Measurements from ENCODE around the gene MORC3. TPM values are rescaled to one million over a fixed set of nuclear protein-coding genes. Genes with fewer than 3 reads are reported as not detected.

MORC3 gene
- total RNA-seq, 1 experiment from 2014 or later = 13.8 TPM

DNA sequence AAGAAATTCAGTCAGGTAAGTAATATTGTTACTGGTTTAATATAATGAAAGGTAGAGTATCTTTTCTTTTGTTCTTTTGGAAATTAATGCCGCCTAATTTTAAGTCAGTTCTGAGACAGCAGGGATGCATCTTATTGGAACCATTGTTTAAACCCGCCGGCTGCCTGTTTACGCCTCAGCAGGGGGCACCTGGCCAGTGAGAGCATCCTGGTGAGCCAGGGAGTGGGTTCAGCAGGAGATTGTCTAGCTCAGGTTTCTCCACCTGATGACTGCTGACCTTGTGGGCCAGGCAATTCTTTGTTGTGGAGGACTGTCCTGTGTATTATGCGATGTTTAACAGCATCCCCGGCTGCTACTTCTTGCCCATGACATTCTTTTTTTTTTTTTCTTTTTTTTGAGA is 95.4 kb downstream of the MORC3 start:
- peaks cover 4% of the 10 kb centered on the region; the same call in 1 of the 2 replicates for H3K36me3 ChIP-seq (ENCODE audit: insufficient read depth, low read length)
- H3K4me1 ChIP-seq (ENCODE audit: low read length) = no peaks in the 10 kb centered on the region
- no peak overlapping the region for H3K27ac ChIP-seq (ENCODE audit: low read length)
- no peak overlapping the region for H3K4me3 ChIP-seq (ENCODE audit: low read length)
- H3K4me2 ChIP-seq (ENCODE audit: low read depth, low read length, poor library complexity, severe bottlenecking) = no peak overlapping the region
- no peaks in the 10 kb centered on the region for H3K9me3 ChIP-seq (ENCODE audit: low read length)
- no peaks in the 10 kb centered on the region for H3K27me3 ChIP-seq (ENCODE audit: low read length)
- H2AFZ ChIP-seq (ENCODE audit: low read length) = no peak overlapping the region
- no peaks in the 10 kb centered on the region for H3K9me2 ChIP-seq (replicated peaks; ENCODE audit: insufficient read depth, low read length)
- no peaks in the 10 kb centered on the region for H4K20me1 ChIP-seq (ENCODE audit: insufficient read depth, low read depth, low read length)
- H3K79me2 ChIP-seq (ENCODE audit: low read length) = no peaks in the 10 kb centered on the region
- H3K9ac ChIP-seq (ENCODE audit: low read length) = no peak overlapping the region
- DNase-seq = no peak

DNA sequence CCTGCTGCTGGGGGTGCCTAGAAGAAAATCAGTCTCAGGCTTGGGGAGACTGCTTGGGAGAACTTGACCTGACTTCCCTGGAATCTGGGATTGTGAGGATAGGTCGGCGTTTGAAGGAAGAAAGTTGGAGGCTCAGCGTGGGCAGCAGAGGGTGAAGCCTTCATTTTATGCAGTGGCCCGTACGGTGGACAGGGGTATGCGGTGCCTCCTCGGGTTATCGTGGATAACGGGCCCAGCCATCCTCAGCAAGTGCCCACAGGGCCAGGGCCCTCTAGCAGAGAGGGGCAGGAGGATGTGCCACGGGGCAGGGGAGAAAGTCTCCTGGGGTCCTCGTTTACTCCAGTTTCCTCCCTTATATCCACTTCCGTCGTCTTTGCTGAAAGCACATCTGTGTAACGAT is 99.2 kb downstream of the MORC3 start:
- H3K9ac ChIP-seq (ENCODE audit: low read length) = no peak overlapping the region
- H3K27me3 ChIP-seq (ENCODE audit: low read length) = no peaks in the 10 kb centered on the region
- H3K9me3 ChIP-seq (ENCODE audit: low read length) = no peaks in the 10 kb centered on the region
- H3K27ac ChIP-seq (ENCODE audit: low read length) = no peak overlapping the region
- H3K36me3 ChIP-seq (ENCODE audit: insufficient read depth, low read length) = peaks cover 3% of the 10 kb centered on the region; the same call in 1 of the 2 replicates
- no peak overlapping the region for H2AFZ ChIP-seq (ENCODE audit: low read length)
- H3K4me3 ChIP-seq (ENCODE audit: low read length) = no peak overlapping the region
- no peaks in the 10 kb centered on the region for H4K20me1 ChIP-seq (ENCODE audit: insufficient read depth, low read depth, low read length)
- no peaks in the 10 kb centered on the region for H3K79me2 ChIP-seq (ENCODE audit: low read length)
- H3K4me2 ChIP-seq (ENCODE audit: low read depth, low read length, poor library complexity, severe bottlenecking) = no peak overlapping the region
- no peaks in the 10 kb centered on the region for H3K4me1 ChIP-seq (ENCODE audit: low read length)
- H3K9me2 ChIP-seq (replicated peaks; ENCODE audit: insufficient read depth, low read length) = no peaks in the 10 kb centered on the region
- DNase-seq = no peak

DNA sequence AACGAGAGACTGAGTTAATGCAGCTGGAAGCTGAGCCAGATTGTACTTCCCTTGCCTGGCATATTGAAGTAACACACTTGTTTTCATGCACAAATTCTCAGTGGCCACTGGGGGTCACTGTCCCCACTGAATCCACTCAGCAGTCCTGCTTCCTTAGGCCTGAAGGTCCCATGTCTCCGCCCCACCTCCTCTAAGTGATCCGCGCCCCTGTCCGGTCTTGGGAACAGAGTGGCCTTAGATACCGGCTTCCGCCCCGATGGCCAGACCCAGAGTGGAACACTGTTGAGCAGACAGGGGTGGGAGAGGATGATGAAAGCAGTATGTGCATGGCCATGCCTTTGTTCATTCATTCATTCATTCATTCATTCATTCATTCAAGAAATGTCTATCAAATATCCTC is 100.0 kb downstream of the MORC3 start:
- Histone ChIP-seq H3K9me2 (replicated peaks; ENCODE audit: insufficient read depth, low read length) (no peaks in the 10 kb centered on the region), H3K9ac (ENCODE audit: low read length) (no peak overlapping the region), H3K4me3 (ENCODE audit: low read length) (no peak overlapping the region), H3K27ac (ENCODE audit: low read length) (no peak overlapping the region), H3K36me3 (ENCODE audit: insufficient read depth, low read length) (peaks cover 3% of the 10 kb centered on the region; the same call in 1 of the 2 replicates), H3K79me2 (ENCODE audit: low read length) (no peaks in the 10 kb centered on the region), H2AFZ (ENCODE audit: low read length) (no peak overlapping the region), H3K4me2 (ENCODE audit: low read depth, low read length, poor library complexity, severe bottlenecking) (no peak overlapping the region), H3K27me3 (ENCODE audit: low read length) (no peaks in the 10 kb centered on the region), H3K4me1 (ENCODE audit: low read length) (no peaks in the 10 kb centered on the region), H4K20me1 (ENCODE audit: insufficient read depth, low read depth, low read length) (no peaks in the 10 kb centered on the region), H3K9me3 (ENCODE audit: low read length) (no peaks in the 10 kb centered on the region)
- peak; percentile 75 for DNase-seq

DNA sequence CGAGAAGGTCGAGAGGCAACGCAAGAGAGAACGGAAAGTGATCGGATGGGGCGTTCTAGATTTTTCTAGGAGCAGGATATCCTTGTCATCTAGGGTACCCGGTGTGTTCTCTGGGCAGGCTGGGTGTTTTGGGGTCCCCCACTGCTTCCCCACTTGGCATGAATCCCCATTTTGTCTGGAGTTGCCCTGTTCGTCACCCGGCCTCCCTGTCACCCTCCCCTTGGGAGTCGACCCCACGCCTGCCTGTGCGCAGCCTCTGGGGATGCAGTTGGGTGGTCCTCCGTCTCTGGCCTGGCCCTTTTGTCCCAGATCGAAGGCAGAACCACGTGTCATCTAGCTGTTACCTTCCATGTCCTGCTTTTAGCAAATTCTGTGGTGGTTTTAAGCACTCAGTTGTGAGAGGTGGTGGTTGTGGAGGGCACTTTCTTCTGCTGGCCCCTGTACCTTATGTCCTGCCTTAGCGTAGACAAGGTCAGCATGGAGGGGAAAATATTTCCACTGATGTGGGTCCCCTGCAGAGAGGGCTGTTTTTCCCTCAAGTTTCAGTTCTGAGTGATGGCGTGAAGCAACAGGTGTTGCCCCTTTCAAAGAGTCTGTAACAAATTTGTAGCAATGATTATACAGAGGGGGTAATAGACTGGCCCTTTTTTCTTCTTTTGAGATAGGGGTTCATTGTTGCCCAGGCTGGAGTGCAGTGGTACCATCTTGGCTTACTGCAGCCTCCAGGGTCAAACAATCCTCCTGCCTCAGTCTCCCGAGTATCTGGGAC is 100.8 kb downstream of the MORC3 start:
- Histone ChIP-seq H3K9me3 (ENCODE audit: low read length) (no peaks in the 10 kb centered on the region), H3K9ac (ENCODE audit: low read length) (no peak overlapping the region)
- no peak for DNase-seq

DNA sequence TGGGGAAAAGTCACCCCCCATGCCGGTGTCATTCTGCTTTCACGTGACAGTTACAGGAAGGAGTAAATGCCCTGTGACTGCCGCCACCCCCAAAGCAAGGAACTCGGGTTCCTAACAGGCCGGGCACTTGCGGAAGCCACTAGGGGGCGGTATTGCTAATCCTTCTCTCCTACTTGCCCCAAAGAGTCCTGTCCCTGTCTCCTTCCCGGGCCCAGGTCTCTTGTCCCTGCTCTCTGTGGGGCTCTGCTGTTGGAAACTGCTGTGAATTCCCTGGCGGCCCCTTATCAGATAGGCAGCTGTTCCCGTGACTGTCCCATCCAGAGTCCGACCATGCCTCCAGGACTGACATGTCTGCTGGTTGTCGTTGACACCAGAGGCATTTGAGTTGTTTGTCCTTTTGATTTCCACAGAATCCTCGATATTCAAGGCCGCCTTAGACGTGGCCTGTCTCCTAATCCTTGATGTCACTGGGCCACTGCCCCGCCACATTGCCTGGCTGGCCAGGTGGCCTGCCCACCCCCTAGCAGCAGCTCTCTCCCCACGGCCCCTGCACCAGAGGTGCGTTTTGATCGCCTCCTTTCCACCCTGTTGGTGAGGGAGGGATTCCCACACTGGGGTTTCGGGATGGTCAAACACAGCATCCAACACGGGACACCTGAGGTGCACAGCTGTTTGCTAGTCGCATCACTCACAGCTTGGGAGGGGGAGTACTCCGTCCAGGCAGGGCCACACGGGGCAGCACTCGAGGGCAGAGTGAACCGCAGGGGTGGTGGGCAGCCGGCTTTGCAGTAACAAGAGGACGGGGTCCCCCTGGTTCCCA is 102.5 kb downstream of the MORC3 start:
- no peaks in the 10 kb centered on the region for H4K20me1 ChIP-seq (ENCODE audit: insufficient read depth, low read depth, low read length)
- no peaks in the 10 kb centered on the region for H3K36me3 ChIP-seq (ENCODE audit: insufficient read depth, low read length)
- H3K27me3 ChIP-seq (ENCODE audit: low read length) = no peaks in the 10 kb centered on the region
- no peak overlapping the region for H3K4me2 ChIP-seq (ENCODE audit: low read depth, low read length, poor library complexity, severe bottlenecking)
- no peak overlapping the region for H3K9ac ChIP-seq (ENCODE audit: low read length)
- H2AFZ ChIP-seq (ENCODE audit: low read length) = no peak overlapping the region
- H3K4me3 ChIP-seq (ENCODE audit: low read length) = no peak overlapping the region
- H3K9me3 ChIP-seq (ENCODE audit: low read length) = no peaks in the 10 kb centered on the region
- H3K9me2 ChIP-seq (replicated peaks; ENCODE audit: insufficient read depth, low read length) = no peaks in the 10 kb centered on the region
- H3K4me1 ChIP-seq (ENCODE audit: low read length) = no peaks in the 10 kb centered on the region
- H3K27ac ChIP-seq (ENCODE audit: low read length) = no peak overlapping the region
- peak; percentile 87 for DNase-seq
- no peaks in the 10 kb centered on the region for H3K79me2 ChIP-seq (ENCODE audit: low read length)

More for the DNA sequence above, 100.8 kb downstream of the MORC3 start:
- no peaks in the 10 kb centered on the region for H4K20me1 ChIP-seq (ENCODE audit: insufficient read depth, low read depth, low read length)
- H3K27me3 ChIP-seq (ENCODE audit: low read length) = no peaks in the 10 kb centered on the region
- H3K27ac ChIP-seq (ENCODE audit: low read length) = no peak overlapping the region
- no peak overlapping the region for H2AFZ ChIP-seq (ENCODE audit: low read length)
- no peaks in the 10 kb centered on the region for H3K79me2 ChIP-seq (ENCODE audit: low read length)
- peaks cover 3% of the 10 kb centered on the region; the same call in 1 of the 2 replicates for H3K36me3 ChIP-seq (ENCODE audit: insufficient read depth, low read length)
- no peaks in the 10 kb centered on the region for H3K4me1 ChIP-seq (ENCODE audit: low read length)
- no peak overlapping the region for H3K4me3 ChIP-seq (ENCODE audit: low read length)
- no peaks in the 10 kb centered on the region for H3K9me2 ChIP-seq (replicated peaks; ENCODE audit: insufficient read depth, low read length)
- no peak overlapping the region for H3K4me2 ChIP-seq (ENCODE audit: low read depth, low read length, poor library complexity, severe bottlenecking)

DNA sequence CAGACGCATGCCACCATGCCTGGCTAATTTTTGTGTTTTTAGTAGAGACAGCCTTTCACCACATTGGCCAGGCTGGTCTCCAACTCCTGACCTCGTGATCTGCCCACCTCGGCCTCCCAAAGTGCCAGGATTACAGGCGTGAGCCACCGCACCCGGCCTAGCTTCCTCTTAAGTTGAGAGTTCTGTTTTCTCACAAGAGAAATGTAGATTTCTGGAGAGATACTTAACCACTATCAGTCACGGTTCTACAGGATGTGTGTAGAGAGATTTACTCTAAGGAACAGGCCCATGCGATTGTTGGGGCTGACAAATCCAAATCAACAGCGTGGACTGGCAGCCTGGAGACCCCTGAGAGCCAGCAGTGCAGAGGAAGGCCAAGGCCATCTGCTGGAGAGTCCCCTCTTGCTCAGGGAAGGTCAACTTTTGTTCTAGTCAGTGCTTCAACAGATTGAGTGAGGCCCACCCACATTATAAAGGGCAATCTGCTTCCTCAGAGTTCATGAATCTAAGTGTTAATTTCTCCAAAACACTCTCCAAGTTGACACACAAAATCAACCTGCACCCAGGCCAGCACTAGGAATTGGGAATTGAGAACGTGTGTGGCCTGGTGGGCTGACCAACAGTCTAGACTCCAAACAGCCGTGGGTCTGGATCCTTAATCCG is 103.9 kb downstream of the MORC3 start:
- H3K4me1 ChIP-seq (ENCODE audit: low read length) = no peaks in the 10 kb centered on the region
- no peaks in the 10 kb centered on the region for H3K9me3 ChIP-seq (ENCODE audit: low read length)
- H2AFZ ChIP-seq (ENCODE audit: low read length) = no peak overlapping the region
- no peaks in the 10 kb centered on the region for H3K27me3 ChIP-seq (ENCODE audit: low read length)
- H3K9ac ChIP-seq (ENCODE audit: low read length) = no peak overlapping the region
- no peak overlapping the region for H3K4me3 ChIP-seq (ENCODE audit: low read length)
- DNase-seq = no peak
- H3K4me2 ChIP-seq (ENCODE audit: low read depth, low read length, poor library complexity, severe bottlenecking) = no peak overlapping the region
- H4K20me1 ChIP-seq (ENCODE audit: insufficient read depth, low read depth, low read length) = no peaks in the 10 kb centered on the region
- no peak overlapping the region for H3K27ac ChIP-seq (ENCODE audit: low read length)
- no peaks in the 10 kb centered on the region for H3K36me3 ChIP-seq (ENCODE audit: insufficient read depth, low read length)
- H3K79me2 ChIP-seq (ENCODE audit: low read length) = no peaks in the 10 kb centered on the region
- no peaks in the 10 kb centered on the region for H3K9me2 ChIP-seq (replicated peaks; ENCODE audit: insufficient read depth, low read length)

DNA sequence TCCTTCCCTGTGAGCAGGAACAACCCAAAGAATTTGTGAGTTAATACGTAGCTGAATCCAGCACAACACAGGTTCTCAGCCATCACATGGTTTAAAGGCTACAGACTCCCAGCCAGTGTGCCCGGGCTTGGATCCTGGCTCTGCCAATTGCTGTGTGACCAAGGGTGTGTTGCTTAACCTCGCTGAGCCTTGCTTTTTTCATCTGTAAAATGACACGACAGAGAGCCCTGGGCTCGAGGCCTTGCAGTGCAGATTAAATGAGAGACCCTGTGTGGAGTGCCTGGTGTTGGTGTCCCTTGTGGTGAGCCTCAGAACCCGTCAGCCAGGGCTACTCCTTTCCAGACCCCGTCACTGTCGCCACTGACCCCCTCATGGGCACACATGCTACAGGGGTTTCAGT is 104.6 kb downstream of the MORC3 start:
- no peaks in the 10 kb centered on the region for H3K27me3 ChIP-seq (ENCODE audit: low read length)
- H2AFZ ChIP-seq (ENCODE audit: low read length) = no peak overlapping the region
- no peak overlapping the region for H3K4me2 ChIP-seq (ENCODE audit: low read depth, low read length, poor library complexity, severe bottlenecking)
- no peaks in the 10 kb centered on the region for H3K9me2 ChIP-seq (replicated peaks; ENCODE audit: insufficient read depth, low read length)
- H3K9ac ChIP-seq (ENCODE audit: low read length) = no peak overlapping the region
- H3K4me3 ChIP-seq (ENCODE audit: low read length) = no peak overlapping the region
- H3K36me3 ChIP-seq (ENCODE audit: insufficient read depth, low read length) = no peaks in the 10 kb centered on the region
- H3K4me1 ChIP-seq (ENCODE audit: low read length) = no peaks in the 10 kb centered on the region
- H3K9me3 ChIP-seq (ENCODE audit: low read length) = no peaks in the 10 kb centered on the region
- no peaks in the 10 kb centered on the region for H3K79me2 ChIP-seq (ENCODE audit: low read length)
- no peak for DNase-seq
- no peak overlapping the region for H3K27ac ChIP-seq (ENCODE audit: low read length)
- no peaks in the 10 kb centered on the region for H4K20me1 ChIP-seq (ENCODE audit: insufficient read depth, low read depth, low read length)

DNA sequence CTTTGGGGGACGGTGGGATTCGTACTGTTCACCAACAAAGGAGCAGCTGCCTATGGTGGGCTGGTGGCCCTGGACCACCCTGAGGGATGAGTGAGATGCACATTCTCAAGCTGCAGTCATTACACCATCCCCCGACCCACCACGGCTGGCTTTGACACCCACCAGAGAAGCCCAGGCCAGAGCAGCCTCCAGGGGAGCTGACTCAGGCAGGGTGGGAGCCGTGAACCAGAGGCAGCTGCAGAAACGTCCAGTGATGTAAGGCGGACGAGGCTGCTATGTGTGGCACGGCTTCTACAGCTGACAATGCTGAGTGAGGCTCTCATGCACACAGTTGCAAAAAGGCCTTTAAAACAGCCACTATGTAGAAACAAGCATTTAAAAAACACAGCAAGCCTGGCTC is 105.3 kb downstream of the MORC3 start:
- Histone ChIP-seq H3K9me2 (replicated peaks; ENCODE audit: insufficient read depth, low read length) (no peaks in the 10 kb centered on the region), H3K9ac (ENCODE audit: low read length) (no peak overlapping the region), H3K4me3 (ENCODE audit: low read length) (no peak overlapping the region), H4K20me1 (ENCODE audit: insufficient read depth, low read depth, low read length) (no peaks in the 10 kb centered on the region), H3K36me3 (ENCODE audit: insufficient read depth, low read length) (no peaks in the 10 kb centered on the region), H3K4me1 (ENCODE audit: low read length) (no peaks in the 10 kb centered on the region), H3K79me2 (ENCODE audit: low read length) (no peaks in the 10 kb centered on the region), H2AFZ (ENCODE audit: low read length) (no peak overlapping the region), H3K27ac (ENCODE audit: low read length) (no peak overlapping the region), H3K27me3 (ENCODE audit: low read length) (no peaks in the 10 kb centered on the region), H3K4me2 (ENCODE audit: low read depth, low read length, poor library complexity, severe bottlenecking) (no peak overlapping the region), H3K9me3 (ENCODE audit: low read length) (no peaks in the 10 kb centered on the region)
- DNase-seq = no peak

Measured in Karpas-422 (cell line).